NCI-H128 (cell line): ENCODE data around the gene NR1H3.

Source experiments
- DNase-seq: peaks from one replicate; lab custom pipeline; 2025; ENCODE audit not compliant: unreplicated experiment; lab: John Stamatoyannopoulos, UW

Gene NR1H3

DNA sequence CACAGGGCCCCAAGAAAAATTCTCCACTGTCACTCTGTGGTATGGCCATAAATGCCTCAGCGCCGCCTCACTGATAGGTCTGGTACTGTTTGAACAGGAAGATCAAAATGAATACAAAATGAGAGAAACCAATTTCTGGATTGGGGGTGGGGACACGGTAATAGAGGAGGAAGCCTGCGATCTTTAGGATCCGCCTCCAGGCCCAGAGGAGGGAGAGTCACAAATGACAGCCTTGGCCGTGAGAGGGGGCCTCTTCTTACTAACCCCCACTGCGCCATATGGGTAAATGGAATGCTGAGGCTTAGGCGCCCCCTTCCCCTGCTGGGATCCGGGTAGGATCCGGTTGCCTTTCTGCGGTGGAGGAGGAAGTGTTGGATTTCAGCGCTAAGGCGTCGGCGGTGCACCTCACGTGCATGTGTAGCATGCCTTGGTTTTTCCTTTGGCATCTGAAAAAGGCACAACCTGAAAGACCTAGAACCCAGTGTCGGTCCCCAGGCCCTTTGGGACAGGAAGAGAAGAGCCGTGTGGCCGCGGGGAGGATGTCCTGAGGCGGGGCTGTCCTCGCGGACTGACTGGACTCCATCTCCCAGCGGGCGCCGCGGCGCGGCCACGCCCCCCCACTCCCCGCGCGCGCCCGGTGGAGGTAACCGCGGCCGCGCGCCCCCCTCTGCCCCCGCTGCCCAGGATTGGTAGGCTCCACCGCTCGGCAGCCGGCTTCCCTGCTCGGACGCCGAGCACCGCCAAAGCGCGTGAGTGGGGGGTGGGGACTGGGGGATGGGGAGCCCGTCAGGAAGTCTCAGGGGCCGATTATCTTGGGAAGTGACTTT is 11.4 kb downstream of the NR1H3 start:
- peak; percentile 86 for DNase-seq

- peak; percentile 86 for DNase-seq
Measured at GRCh38 chr11:47269829-47270305, 12.1 kb downstream of the NR1H3 start, which contains the start of gene MADD. Gene MADD (plus strand): TSS chr11:47270133.

DNA sequence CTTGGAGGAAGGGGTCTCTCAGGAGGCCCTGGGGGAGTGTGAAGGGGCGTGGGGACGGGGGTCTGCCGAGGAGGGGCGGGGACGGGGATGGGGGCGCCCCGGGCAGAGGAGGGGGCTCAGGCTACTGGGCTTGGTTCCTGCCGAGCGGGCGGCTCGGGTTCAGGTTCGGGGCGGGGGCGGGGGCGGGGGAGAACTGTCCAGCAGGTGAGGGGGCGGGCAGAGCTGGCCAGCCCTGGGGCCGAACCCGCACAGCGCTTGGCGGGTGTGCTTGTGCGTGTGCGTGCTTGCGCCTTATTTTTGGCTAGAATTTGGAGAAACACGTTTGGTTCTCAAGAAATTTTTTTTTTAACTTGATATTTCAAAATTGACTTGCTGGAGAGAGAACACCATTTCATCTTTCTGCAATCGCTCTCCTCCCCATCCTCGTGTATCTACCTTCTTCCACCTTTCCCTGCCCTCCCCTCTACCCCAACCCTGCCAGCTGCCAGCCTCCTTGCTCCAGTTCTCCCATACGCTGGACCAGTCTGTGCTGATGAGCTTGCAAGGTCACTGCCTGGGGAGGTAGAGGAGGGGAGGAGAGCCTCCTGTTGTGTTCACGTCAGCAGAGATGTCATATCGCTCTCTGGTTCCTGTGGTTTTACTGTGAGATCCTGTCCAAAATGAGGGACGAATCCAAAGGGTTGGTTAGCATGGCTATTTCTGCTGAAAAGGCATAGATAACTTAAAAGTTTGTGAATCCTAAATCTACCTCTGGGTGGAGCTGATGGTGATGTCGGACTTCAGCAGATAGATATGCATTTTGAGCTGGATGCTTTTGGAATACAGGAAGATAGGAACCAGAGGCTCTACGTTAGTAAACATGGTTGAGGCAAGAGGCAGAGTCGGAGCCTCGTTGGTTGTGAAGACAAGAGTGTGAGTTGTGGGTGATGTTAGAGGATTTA is 12.8 kb downstream of the NR1H3 start:
- no peak for DNase-seq

DNA sequence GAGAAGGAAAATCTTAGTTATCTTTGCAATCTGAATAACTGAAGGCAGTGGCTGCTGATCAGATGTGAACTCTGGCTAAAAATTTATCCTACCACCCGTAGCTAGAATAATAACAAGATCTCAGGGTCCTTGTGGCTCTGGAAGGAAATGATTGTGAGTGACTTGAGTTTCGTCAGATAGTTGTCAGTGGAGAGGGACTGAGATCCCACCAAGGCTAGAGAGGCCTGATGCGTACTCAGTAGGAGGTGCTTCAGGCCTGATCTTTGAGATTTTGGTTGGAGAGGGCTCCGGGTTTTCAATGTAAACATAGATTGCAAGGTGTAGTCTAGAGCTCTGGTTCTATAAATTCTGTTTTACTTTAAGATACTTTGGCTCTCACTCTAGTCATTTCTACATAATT is 13.5 kb downstream of the NR1H3 start:
- no peak for DNase-seq

- no peak for DNase-seq
Measured at GRCh38 chr11:47271961-47272661, 14.3 kb downstream of the NR1H3 start.

DNA sequence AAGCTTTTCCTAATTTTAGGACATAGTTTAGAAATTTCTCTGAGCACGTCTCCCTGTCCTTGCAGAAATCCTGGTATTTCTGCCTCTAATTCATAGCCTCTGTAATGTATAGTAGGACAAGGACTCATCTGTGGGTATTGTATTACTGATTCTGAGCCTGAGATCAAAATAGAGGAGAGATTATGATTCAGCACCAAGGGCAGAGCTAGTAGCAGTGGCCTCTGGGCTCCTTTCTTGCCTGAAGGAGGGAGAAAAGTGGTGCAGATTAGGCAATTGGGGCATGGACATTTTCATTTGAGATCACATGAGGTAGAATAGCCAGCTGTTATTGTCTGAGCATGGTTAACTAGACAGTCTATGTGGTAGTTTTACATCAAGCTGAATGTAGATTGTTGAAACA is 14.9 kb downstream of the NR1H3 start:
- no peak for DNase-seq

DNA sequence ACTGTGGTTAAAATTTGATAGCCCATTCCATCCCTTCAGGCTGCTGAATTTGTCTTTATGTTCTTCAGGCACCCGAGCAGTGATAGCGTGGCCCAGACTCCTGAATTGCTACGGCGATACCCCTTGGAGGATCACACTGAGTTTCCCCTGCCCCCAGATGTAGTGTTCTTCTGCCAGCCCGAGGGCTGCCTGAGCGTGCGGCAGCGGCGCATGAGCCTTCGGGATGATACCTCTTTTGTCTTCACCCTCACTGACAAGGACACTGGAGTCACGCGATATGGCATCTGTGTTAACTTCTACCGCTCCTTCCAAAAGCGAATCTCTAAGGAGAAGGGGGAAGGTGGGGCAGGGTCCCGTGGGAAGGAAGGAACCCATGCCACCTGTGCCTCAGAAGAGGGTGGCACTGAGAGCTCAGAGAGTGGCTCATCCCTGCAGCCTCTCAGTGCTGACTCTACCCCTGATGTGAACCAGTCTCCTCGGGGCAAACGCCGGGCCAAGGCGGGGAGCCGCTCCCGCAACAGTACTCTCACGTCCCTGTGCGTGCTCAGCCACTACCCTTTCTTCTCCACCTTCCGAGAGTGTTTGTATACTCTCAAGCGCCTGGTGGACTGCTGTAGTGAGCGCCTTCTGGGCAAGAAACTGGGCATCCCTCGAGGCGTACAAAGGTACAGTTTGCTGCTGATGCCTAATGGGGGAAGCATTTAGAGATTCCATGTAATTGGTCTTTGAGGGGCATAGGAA is 16.9 kb downstream of the NR1H3 start:
- DNase-seq: no peak

DNA sequence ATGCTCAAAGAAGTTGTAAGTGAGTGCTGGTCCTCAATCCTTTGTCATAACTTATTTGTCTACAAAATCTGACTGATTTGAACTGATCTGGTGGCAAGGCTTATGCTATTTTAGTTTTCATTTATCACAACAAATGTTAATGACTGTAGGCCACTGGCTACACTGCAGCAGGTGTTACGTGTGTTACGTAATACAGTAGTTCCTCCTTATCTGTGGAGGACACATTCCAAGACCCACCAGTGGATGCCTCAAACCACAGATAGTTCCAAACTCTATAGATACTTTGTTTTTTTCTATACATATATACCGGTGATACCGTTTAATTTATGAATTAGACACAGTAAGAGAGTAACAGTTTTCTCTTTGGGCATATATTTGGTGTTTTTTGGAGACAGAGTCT is 19.1 kb downstream of the NR1H3 start:
- no peak for DNase-seq

DNA sequence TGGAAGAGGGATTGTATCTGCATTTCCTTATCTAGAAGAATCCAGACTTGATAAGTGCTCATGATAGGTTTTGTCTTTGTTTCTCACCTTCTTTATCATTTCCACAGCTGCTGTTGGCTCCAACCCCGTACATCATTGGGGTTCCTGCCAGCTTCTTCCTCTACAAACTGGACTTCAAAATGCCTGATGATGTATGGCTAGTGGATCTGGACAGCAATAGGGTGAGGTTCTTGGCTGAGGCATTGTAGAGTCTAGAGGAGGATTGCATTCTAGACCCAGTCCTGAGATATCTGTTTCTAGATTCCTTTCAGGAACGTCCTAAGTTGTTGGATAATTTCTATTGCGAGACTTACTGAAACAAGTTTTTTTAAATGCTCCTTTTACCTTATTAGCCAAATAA is 20.3 kb downstream of the NR1H3 start:
- DNase-seq: no peak

- no peak for DNase-seq
Measured at GRCh38 chr11:47278769-47279168, 21.0 kb downstream of the NR1H3 start.

DNA sequence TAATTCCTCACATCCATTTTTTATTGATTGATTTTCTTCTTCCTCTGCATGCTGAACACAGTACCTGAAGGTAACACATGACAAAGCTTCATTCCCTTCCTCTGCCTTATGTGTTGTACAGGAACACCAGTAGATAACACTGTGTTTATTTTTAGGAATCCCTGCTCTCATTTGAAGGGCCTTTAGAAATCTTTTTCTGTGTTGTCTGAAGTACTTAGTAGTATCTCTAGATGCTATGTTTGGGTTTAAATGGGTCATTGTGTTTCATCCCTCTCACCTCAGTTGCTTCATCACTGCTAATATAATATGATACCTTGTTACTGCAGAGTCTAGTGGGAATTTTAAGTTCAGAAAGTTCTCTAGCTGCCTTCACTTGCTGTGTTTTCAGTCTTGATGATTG is 22.3 kb downstream of the NR1H3 start:
- no peak for DNase-seq

DNA sequence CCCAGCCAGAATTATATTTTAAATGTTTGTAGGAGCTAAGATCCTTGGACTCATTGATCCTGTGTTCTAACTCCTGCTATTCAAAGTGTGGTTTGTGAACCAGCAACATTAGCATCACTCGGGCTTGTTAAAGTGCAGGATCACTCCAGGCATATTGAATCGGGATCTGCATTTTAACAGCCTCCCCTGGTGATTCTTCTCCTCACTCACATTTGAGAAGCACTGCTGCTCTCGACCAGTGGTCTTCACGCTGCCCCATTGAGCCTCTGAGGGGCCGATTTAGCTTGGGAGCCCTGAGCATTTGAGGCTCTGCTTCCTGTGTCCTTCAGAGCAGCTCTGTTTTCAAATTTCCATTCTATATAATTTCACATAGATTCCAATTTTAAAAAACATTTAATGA is 23.1 kb downstream of the NR1H3 start:
- DNase-seq: no peak

- no peak for DNase-seq
Measured at GRCh38 chr11:47282462-47282861, 24.7 kb downstream of the NR1H3 start.

DNA sequence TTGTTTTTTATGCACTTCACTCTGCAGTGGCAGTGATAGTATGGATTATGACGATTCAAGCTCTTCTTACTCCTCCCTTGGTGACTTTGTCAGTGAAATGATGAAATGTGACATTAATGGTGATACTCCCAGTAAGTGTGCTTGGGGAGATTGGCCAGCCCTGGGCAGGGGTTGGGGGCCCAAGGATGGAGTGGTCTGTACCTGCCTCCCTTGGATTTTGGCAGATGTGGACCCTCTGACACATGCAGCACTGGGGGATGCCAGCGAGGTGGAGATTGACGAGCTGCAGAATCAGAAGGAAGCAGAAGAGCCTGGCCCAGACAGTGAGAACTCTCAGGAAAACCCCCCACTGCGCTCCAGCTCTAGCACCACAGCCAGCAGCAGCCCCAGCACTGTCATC is 26.4 kb downstream of the NR1H3 start:
- DNase-seq: no peak

- DNase-seq: no peak
Measured at GRCh38 chr11:47285969-47286770, 28.4 kb downstream of the NR1H3 start.

GRCh38 chr11:47288066-47288465 is 30.3 kb downstream of the NR1H3 start:
- no peak for DNase-seq

- DNase-seq: no peak
Measured at GRCh38 chr11:47289856-47290255, 32.1 kb downstream of the NR1H3 start.

GRCh38 chr11:47295385-47295784 is 37.6 kb downstream of the NR1H3 start:
- no peak for DNase-seq

DNA sequence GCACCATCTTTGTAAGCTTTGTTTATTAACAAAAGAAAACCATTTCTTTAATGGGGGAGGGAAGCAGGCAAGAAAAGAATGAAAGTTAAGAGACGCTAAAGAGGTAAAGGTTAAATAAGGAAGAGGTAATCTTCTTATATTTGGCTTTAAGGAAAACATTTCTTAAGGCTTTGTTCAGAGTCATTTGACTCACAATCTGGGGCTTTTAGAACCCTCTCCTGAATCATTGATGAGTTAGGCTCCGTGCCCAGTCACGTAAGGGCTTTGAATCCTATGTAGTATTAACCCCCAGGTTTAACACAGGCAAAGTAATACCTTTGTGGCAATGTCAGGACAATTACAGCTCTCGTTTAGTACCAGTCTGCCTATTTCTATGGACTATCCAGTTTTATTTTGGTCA is 38.2 kb downstream of the NR1H3 start:
- peak; percentile 45 for DNase-seq

DNA sequence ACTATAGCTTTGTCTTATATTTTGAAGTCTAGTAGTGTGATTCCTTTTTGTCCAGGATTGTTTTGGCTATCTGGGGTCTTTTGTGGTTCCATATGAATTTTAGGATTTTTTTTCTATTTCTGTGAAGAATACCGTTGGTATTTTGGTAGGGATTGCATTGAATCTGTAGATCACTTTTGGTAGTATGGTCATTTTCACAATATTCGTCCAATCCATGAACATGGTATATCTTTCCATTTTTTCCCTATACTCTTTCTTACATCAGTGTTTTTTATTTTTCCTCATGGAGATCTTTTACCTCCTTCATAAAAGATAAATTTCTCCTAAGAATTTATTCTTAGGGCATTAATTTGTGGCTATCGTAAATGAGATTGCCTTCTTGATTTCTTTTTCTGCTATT is 41.3 kb downstream of the NR1H3 start:
- no peak for DNase-seq
